Aorta (tissue), 5 donors: ENCODE measurements around the gene DHRSX. TPM values are rescaled to one million over a fixed set of nuclear protein-coding genes. Genes with fewer than 3 reads are reported as not detected.

Experiments used
- ATAC-seq: fragments of 200-7000 bp; cut with Tn5 transposase; one replicate; pipeline ENCODE4 v1.9.1; 2022; ENCODE audit warnings: moderate library complexity; ENCODE audit not compliant: low FRiP score
- DNase-seq, 2 donors: peaks; one replicate each; pipeline ENCODE4 v3.0.0-alpha.2; 2020
- H3K27ac ChIP-seq, 2 donors: one replicate each; pipeline ENCODE4 v1.5.1; 2013; ENCODE audit warnings: low read length in 2 of 2, mild to moderate bottlenecking in 2 of 2, moderate library complexity in 2 of 2, control low read depth in 1 of 2, inconsistent platforms in 1 of 2, low read depth in 1 of 2
- H3K27me3 ChIP-seq, 2 donors: one replicate each; pipeline ENCODE4 v1.6.1; 2013; ENCODE audit warnings: control low read depth in 1 of 2, low read length in 1 of 2, mild to moderate bottlenecking in 1 of 2, moderate library complexity in 1 of 2; ENCODE audit not compliant: insufficient read depth in 2 of 2, control insufficient read depth in 1 of 2
- H3K36me3 ChIP-seq, 2 donors: one replicate each; pipeline ENCODE4 v1.6.1; 2013; ENCODE audit warnings: control low read depth in 1 of 2, low read length in 1 of 2, mild to moderate bottlenecking in 1 of 2; ENCODE audit not compliant: insufficient read depth in 2 of 2, control insufficient read depth in 1 of 2
- H3K4me1 ChIP-seq, 2 donors: one replicate each; pipeline ENCODE4 v1.6.1; 2013; ENCODE audit warnings: low read length in 2 of 2, control low read depth in 1 of 2, mild to moderate bottlenecking in 1 of 2, moderate library complexity in 1 of 2; ENCODE audit not compliant: insufficient read depth in 2 of 2, control insufficient read depth in 1 of 2
- H3K4me3 ChIP-seq, 2 donors: one replicate each; pipeline ENCODE4 v1.5.1; 2013; ENCODE audit warnings: low read length in 2 of 2, control low read depth in 1 of 2, mild to moderate bottlenecking in 1 of 2
- H3K9me3 ChIP-seq: one replicate; pipeline ENCODE4 v1.6.1; 2013; ENCODE audit warnings: mild to moderate bottlenecking, low read length; ENCODE audit not compliant: control insufficient read depth
- WGBS, 2 donors: extraction: QIAGEN DNeasy Blood & Tissue Kit; methylation state at CpG; one replicate each; pipeline ENCODE4 v1.1.7; 2013; 5-methylcytosine and 5-hydroxymethylcytosine counted together
- intact Hi-C, 2 donors: fragments of 100-400 bp; cut with DNase I; formaldehyde crosslinking; loops; one replicate each; pipeline versions ENCODE4 v1.14.2 to v1.15.0; 2022
- long read RNA-seq, 2 donors: library from polyadenylated mRNA; unstranded; transcript quantifications; one replicate each; pipeline ENCODE4 v2.0.0, GENCODE V29; 2020 to 2021
- polyA plus RNA-seq, 2 donors: library from polyadenylated mRNA; stranded (reverse); fragments of 200-250 nt; gene quantifications; one replicate each; pipeline ENCODE4 v1.2.3, GENCODE V29; 2013
- total RNA-seq, 2 donors: library from RNA; stranded (reverse); fragmentation: NEBNext Ultra II Directional; extraction: Animal tissue kit (Norgen Biotek cat#: 25700); gene quantifications; one replicate each; pipeline ENCODE4 v1.2.1, GENCODE V29; 2021
- donor health status: healthy with polysubstance abuse.
- donor health status: Bipolar disorder and iron deficiency.
- donor health status: DM: no; HTN: no; CAD: no.
- donor health status: DM: no; HTN: no; CAD: no.
- donor health status: DM: yes; HTN: yes; CAD: no.

The DHRSX gene, protein sequence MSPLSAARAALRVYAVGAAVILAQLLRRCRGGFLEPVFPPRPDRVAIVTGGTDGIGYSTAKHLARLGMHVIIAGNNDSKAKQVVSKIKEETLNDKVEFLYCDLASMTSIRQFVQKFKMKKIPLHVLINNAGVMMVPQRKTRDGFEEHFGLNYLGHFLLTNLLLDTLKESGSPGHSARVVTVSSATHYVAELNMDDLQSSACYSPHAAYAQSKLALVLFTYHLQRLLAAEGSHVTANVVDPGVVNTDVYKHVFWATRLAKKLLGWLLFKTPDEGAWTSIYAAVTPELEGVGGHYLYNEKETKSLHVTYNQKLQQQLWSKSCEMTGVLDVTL
- total RNA-seq (10 to 100 TPM; 15.7 to 21.8 TPM), polyA plus RNA-seq (1 to 10 TPM; 6.0 to 7.7 TPM)
- long read RNA-seq, donor 1, transcript DHRSX-201 (7 exons, 2,571 nt): major isoform, 27 of 100 reads
- long read RNA-seq, donor 1, partial matches to known transcripts: 2 of 100 reads
- long read RNA-seq, donor 1, other reads (novel, unspliced or antisense): 71 of 100 reads
- long read RNA-seq, donor 2, transcript DHRSX-201 (7 exons, 2,571 nt): major isoform, 10 of 32 reads
- long read RNA-seq, donor 2, partial matches to known transcripts: 3 of 32 reads
- long read RNA-seq, donor 2, other reads (novel, unspliced or antisense): 19 of 32 reads

DNA sequence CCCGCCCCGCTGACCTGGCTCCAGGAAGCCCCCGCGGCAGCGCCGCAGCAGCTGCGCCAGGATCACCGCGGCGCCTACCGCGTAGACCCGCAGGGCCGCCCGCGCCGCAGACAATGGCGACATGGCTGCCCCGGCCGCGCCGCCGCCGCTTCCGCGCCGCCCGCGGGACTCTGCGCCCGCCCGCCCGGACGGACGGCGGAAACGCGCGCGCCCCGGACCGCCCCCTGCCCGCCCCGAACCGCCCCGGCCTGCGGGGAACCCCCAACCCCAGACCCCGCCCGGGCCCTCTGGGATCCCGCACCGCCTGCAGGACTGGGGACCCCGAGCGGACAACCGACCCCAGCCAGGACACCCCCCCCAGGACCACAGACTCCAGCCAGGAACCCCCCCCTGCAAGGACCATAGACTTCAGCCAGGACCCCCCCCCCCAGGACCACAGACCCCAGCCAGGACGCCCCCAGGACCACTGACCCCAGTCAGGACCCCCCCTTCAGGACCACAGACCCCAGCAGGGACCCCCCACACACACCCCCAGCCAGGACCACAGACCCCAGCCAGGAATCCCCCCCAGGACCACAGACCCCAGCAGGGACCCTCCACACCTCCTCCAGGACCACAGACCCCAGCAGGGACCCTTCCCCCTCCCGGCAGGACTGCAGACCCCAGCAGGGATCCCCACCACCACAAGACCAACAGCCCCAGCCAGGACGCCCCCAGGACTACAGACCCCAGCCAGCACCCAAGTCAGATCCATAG is at the start of gene DHRSX, which contains the start of gene ZBED1:
Gene DHRSX (minus strand): TSS at position 174 of the 756 bp plus-strand sequence. CDS start 51 bp downstream, at position 123.
Gene ZBED1 (minus strand): TSS at position 174 of the 756 bp plus-strand sequence. CDS start 10,257 bp downstream, outside the sequence.
- DNase-seq (peak in 1 of 2 donors; percentile 65), ATAC-seq (peak; percentile 39)
- H3K27ac ChIP-seq: peak within 1 kb of the TSS in 1 of 2 donors; percentile 42
- H3K36me3 ChIP-seq: no peaks in the 10 kb centered on the region
- peak within 1 kb of the TSS; percentile 91 to 99 for H3K4me3 ChIP-seq
- no peaks in the 10 kb centered on the region for H3K27me3 ChIP-seq
- intact Hi-C loops: loop anchor here in 1 of 2 donors (5.0 to 10.0 kb wide), 2 partner anchors 174 to 906 kb away; partner anchors contain the start of gene AKAP17A
- no peaks in the 10 kb centered on the region for H3K4me1 ChIP-seq
- H3K9me3 ChIP-seq: no peaks in the 10 kb centered on the region
- WGBS, 2 donors: 4 to 6% methylated on average over 29 to 57 of the region's 57 CpGs

- no peak for DNase-seq
- no peaks in the 10 kb centered on the region for H3K4me1 ChIP-seq
- 33 to 43% methylated on average over 7 of the region's 7 CpGs for WGBS, 2 donors
- no peaks in the 10 kb centered on the region for H3K9me3 ChIP-seq
- ATAC-seq: no peak
- H3K36me3 ChIP-seq: no peaks in the 10 kb centered on the region
- no peak overlapping the region for H3K27ac ChIP-seq
- intact Hi-C loops: no loop called here
- peaks cover 0 to 2% of the 10 kb centered on the region in 2 donors for H3K27me3 ChIP-seq
- no peak overlapping the region for H3K4me3 ChIP-seq
Measured at GRCh38 chrX:2549876-2550275, 49.1 kb upstream of the DHRSX start.

- no peak for ATAC-seq
- intact Hi-C loops: no loop called here
Measured at GRCh38 chrX:2548711-2549423, 48.1 kb upstream of the DHRSX start.

GRCh38 chrX:2547736-2548135 is 47.0 kb upstream of the DHRSX start:
- no peak overlapping the region for H3K4me3 ChIP-seq
- H3K4me1 ChIP-seq: no peaks in the 10 kb centered on the region
- H3K36me3 ChIP-seq: no peaks in the 10 kb centered on the region
- H3K9me3 ChIP-seq: peaks cover 3% of the 10 kb centered on the region
- DNase-seq (no peak), ATAC-seq (no peak)
- H3K27ac ChIP-seq: no peak overlapping the region
- WGBS, 2 donors: 57 to 85% methylated on average over 4 of the region's 4 CpGs
- intact Hi-C loops: no loop called here
- no peaks in the 10 kb centered on the region for H3K27me3 ChIP-seq

More at GRCh38 chrX:2548711-2549423, 48.1 kb upstream of the DHRSX start:
- H3K4me3 ChIP-seq: no peak overlapping the region
- H3K36me3 ChIP-seq: no peaks in the 10 kb centered on the region
- peaks cover 2% of the 10 kb centered on the region for H3K9me3 ChIP-seq
- no peak overlapping the region for H3K27ac ChIP-seq
- H3K4me1 ChIP-seq: no peaks in the 10 kb centered on the region
- no peak for DNase-seq
- no peaks in the 10 kb centered on the region for H3K27me3 ChIP-seq
- WGBS, 2 donors: 23 to 32% methylated on average over 11 of the region's 11 CpGs

DNA sequence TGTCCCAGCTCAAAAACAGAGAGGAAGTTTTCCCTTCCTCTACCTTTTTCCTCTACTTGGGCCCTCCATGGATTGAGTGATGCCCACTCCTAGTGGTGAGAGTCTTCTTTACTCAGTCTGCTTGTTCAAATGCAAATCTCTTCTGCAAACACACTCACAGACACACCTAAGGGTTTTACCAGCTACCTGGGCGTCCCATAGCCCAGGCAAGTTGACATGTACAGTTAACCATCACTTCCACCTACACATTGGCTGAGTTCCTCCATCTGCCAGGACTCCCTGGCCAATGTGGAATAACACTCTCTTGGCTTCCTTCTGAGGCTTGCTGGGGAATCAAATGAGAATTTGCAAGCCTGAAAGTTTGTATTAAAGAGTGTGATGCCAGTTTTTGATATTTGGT is 45.7 kb upstream of the DHRSX start:
- WGBS, 2 donors: 87 to 88% methylated on average over 1 of the region's 1 CpG
- Histone ChIP-seq H3K9me3 (peaks cover 3% of the 10 kb centered on the region), H3K27me3 (no peaks in the 10 kb centered on the region), H3K27ac (no peak overlapping the region), H3K4me1 (no peaks in the 10 kb centered on the region), H3K36me3 (no peaks in the 10 kb centered on the region), H3K4me3 (no peak overlapping the region)
- DNase-seq (no peak), ATAC-seq (no peak)
- intact Hi-C loops: no loop called here

DNA sequence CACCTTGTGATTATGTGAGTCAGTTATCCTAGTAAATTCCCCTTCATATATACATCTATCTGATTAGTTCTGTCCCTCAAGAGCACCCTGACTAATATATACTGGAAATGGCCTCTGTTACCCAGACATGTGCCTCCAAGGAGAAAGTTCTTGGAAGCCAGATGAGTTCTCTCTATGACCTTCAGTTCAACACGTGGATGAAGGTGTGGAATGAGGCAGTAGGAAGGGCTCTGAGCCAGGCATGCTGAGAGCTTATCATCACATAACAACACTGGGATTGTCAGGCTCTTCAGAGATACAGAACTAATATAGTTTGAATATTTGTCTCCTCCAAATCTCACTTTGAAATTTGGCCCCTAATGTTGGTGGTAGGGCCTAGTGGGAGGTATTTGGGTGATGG is 44.4 kb upstream of the DHRSX start:
- DNase-seq (no peak), ATAC-seq (no peak)
- no peak overlapping the region for H3K27ac ChIP-seq
- H3K9me3 ChIP-seq: peaks cover 3% of the 10 kb centered on the region
- H3K27me3 ChIP-seq: no peaks in the 10 kb centered on the region
- 39 to 42% methylated on average over 1 of the region's 1 CpG for WGBS, 2 donors
- H3K4me1 ChIP-seq: no peaks in the 10 kb centered on the region
- no peaks in the 10 kb centered on the region for H3K36me3 ChIP-seq
- intact Hi-C loops: no loop called here
- no peak overlapping the region for H3K4me3 ChIP-seq

- intact Hi-C loops: no loop called here
- Histone ChIP-seq H3K9me3 (peaks cover 3% of the 10 kb centered on the region), H3K36me3 (no peaks in the 10 kb centered on the region), H3K27me3 (no peaks in the 10 kb centered on the region), H3K4me1 (no peaks in the 10 kb centered on the region), H3K4me3 (no peak overlapping the region), H3K27ac (no peak overlapping the region)
- no peak for ATAC-seq
- 57 to 63% methylated on average over 7 of the region's 7 CpGs for WGBS, 2 donors
- no peak for DNase-seq
Measured at GRCh38 chrX:2542826-2543521, 42.2 kb upstream of the DHRSX start.
